Measurements from ENCODE around the gene AMZ2.
A peak's percentile ranks its signal among the peaks of the same experiment; 100 is the strongest.

Gene AMZ2

DNA sequence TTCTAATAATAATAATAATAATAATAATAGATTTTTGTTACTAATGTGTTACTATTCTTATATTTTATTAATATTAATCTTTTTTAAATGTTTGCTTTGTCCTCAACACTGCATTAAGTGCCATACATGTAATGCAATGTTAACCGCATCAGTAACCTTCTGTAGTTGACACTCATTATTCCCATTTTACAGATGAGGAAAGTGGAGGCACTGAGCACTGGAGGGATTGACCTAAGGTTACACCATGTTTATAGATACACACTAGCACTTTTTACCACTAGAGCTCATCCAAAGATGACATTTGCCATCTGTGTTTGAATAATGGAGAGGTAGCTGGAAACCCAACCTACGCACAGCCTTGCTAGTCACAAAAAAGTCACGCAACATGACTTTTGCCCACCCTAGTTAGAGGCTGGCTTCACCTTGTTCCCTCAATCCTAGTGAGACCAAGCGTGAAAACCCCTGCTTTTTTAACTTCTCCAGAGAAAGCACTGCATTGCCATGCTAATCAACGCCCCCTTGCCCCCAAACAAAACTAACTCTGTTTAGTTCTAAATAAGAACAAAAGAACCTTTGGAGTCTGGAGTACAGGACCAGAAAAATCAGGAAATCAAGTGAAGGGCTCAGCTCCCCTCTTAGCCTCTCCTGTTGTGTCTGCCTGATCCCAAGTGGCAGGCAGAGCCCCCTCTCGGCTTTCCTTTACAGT is 45.8 kb downstream of the AMZ2 start:
- no peak for DNase-seq

DNA sequence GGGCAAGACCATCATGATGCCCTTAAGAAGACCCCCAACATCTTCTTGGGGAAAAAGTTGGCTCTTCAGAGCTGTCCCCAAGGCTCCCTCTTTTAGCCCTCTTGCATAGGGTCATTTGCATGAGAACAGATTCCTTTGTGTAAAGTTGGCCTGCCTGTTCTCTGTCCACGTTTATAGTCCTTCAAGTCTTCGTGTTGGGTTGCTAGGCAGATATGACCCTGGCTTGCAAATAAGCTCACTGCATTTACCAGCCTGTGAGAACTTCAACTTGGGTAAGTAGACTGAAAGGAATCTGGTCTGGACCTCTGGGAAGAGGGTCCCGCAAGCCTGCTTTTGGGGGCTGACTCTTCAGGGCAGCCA is 46.3 kb downstream of the AMZ2 start:
- DNase-seq: no peak

GRCh38 chr17:68294617-68295016 is 46.8 kb downstream of the AMZ2 start:
- DNase-seq: no peak

DNA sequence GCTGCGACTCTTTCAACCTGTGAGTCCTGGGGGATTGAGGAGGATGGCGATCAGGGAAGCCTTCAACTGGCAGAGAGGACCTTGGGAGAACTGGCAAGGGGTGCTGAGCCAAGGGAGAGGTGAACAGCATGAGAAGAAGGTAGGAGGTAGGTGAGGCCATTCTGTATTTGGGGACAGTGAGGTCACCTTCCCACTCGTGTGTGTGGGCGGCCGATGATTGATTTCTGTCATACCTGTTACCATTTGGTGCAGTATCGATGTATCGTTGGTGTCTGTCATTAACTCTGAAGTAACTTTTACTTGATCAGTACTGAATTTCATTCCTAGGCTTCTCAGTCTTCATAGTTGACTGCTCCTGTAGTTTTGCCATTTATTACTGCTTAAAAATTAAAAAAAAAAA is 47.2 kb downstream of the AMZ2 start:
- DNase-seq: no peak

DNA sequence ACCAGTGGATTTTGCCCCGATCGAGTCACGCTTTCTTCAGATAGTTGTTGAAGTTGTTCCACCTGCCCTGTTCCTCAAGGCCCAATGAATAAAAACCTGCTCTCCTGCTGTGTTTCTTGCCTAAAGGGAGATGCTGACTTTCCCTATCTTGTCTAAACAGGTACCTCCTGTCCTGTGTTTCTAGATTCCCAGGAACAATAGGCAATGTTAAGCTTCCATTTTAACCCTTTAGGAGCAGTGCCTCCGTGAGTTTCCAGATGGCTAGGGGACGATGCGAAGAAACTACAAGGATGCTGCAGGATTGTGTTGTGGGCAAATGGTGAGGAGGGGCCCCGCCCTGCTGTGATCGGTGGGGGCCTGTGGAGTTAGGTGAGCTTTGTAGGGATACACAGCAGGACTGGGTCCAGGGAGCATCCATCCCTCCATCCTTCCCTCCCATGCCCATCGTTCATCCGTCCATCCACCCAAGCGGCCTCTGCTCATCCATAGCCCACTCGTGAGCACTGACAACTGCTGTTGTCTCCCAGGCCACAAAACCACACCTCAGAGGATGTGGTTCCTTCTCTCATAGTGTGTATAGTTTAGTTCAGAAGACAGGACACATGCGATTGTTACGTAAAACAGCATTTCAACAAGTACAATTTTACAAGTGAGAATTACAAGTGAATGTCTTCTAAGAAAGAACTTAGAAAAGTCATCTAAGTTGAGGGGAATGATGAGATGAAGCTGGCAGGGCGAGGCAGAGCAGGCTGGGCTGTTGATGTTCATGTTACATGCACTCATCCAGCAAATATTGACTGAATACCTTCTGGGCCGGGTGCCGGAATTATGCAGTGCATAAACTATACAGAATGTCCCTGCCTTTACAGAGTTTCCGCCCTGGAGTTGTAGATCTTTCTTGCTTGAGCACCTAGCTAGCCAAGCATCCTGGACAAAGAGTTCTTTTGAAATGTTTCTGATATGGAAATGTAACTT is 48.7 kb downstream of the AMZ2 start:
- DNase-seq: peak; percentile 51

- DNase-seq: peak; percentile 43
These were observed 49.4 kb downstream of the AMZ2 start for GRCh38 chr17:68297195-68297594.

DNA sequence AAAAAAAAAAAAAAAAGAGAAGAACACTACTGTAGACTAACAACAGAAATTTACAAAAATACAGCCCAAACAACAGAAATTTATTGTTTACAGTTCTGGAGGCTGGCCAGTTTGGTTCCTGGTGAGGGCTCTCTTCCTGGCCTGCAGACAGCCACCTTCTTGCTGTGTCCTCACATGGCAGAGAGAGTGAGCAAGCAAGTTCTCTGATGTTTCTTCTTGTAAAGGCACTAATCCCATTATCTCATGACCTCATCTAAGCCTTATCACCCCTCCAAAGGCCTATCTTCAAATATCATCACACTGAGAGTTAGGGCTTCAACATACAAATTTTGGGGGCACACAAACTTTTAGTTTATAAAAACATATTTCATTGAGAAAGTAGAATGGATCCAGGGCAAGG is 50.8 kb downstream of the AMZ2 start:
- no peak for DNase-seq

DNA sequence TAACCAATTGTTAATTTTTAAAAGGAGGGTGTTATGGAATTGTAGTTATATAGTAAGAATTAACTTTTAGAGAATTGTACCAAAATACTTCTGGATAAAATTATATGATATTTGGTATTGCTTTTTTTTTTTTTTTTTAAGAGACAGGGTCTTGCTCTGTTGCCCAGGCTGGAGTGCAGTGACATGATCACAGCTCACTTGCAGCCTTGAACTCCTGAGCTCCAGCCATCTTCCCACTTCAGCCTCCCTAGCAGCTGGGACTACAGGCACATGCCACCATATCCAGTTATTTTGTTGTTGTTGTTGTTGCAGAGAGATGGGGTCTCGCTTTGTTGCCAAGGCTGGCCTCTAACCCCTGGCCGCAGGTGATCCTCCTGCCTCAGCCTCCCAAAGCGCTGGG is 52.0 kb downstream of the AMZ2 start:
- no peak for DNase-seq

GRCh38 chr17:68301438-68301959 is 53.7 kb downstream of the AMZ2 start:
- no peak for DNase-seq

DNA sequence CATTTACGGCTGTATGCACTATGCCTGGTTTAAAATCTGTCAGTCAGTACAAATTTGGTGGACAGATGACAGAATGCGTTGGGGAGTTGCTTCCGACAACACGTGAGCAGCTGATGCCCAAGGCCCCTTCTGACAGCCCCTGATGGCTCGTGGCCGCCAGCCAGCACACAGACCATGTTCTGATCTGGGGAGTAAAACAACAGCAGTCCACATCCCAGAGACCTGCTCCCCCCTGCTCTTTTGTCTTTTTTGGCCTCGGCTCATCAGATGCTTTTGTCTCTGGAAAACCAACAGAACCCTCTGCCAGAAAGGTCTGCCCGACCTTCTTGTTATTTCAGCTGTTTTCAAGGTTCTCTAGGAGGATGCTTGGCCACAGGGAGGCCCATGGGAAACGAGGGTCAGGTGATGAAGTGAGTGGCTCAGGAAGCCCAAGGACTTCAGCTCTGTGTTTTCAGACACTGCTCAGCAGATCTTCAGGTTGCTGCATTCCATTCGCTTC is 54.3 kb downstream of the AMZ2 start:
- no peak for DNase-seq

DNA sequence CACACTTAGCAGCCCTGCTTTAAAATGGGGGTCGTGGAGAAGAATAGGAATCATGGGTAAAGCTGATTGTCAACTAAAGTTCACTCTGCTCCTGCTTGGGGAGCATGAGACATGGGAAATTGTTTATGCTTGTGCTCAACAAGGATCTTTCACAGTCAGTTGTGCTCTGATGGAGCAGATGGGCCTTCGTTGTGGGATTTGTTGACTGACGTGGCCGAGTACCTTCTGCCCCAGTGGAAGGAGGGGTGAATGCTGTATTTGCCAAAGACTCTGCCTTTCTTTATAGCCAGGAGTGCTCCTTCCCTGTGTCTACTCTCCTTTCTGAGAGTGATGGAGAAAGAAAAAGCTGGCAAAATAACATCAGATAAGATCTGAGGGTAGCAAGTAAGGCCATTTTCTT is 54.8 kb downstream of the AMZ2 start:
- DNase-seq: no peak

GRCh38 chr17:68304706-68305105 is 56.9 kb downstream of the AMZ2 start:
- no peak for DNase-seq

- DNase-seq: no peak
These were observed 57.3 kb downstream of the AMZ2 start for GRCh38 chr17:68305142-68305541.

Measured in SIG-M5 (cell line).